B cell (primary cell): ENCODE data around the gene GTF3A. TPM values are rescaled to one million over a fixed set of nuclear protein-coding genes. Genes with fewer than 3 reads are reported as not detected.

ENCODE experiments used
- ATAC-seq: fragments of 200-7000 bp; cut with Tn5 transposase; one replicate; pipeline ENCODE4 v1.10.0; 2021; ENCODE audit warnings: low read depth, mild to moderate bottlenecking, moderate number of reproducible peaks, moderate library complexity
- CTCF ChIA-PET: fragments of 350-600 bp; sonication (Branson Sonifier 250); formaldehyde crosslinking; loops from one replicate; lab custom pipeline; 2021; ENCODE audit warnings: antibody characterized with exemption, inconsistent platforms; lab: Charles Lee
- POLR2A ChIA-PET: fragments of 350-600 bp; sonication (Branson Sonifier 250); formaldehyde crosslinking; loops from one replicate; lab custom pipeline; 2021; ENCODE audit warnings: antibody characterized with exemption; lab: Charles Lee
- DNase-seq: peaks from one replicate; pipeline ENCODE4 v3.0.0; 2013
- H2AFZ ChIP-seq: 2 replicates; pipeline ENCODE4 v1.6.1; 2012; ENCODE audit warnings: mild to moderate bottlenecking, low read depth, low read length; ENCODE audit not compliant: insufficient read depth, poor library complexity, severe bottlenecking
- H3K27ac ChIP-seq, 2 donors: 1 replicate in 1 of 2; 2 replicates in 1 of 2; pipeline ENCODE4 v1.5.1; 2012 to 2013; ENCODE audit warnings: low read length in 2 of 2, mild to moderate bottlenecking in 2 of 2, moderate library complexity in 1 of 2
- H3K27me3 ChIP-seq, 4 experiments: fragments of 200-600 bp in 1 of 4; sonication (generic) in 1 of 4; replicated peaks in 1 of 4; 1 replicate in 2 of 4; 2 replicates in 2 of 4; pipeline versions ENCODE4 v1.6.1 to v1.7.0; 2013 to 2016; ENCODE audit warnings: low read length in 3 of 4, mild to moderate bottlenecking in 2 of 4, mixed read lengths in 1 of 4, moderate library complexity in 1 of 4; ENCODE audit not compliant: insufficient read depth in 4 of 4, control insufficient read depth in 3 of 4; ENCODE audit errors: control extremely low read depth in 1 of 4
- H3K36me3 ChIP-seq, 2 experiments: replicated peaks in 1 of 2; 1 replicate in 1 of 2; 2 replicates in 1 of 2; pipeline versions ENCODE4 v1.6.1 to v1.7.1; 2013; ENCODE audit warnings: low read length in 1 of 2; ENCODE audit not compliant: insufficient read depth in 2 of 2, control insufficient read depth in 1 of 2; ENCODE audit errors: control extremely low read depth in 1 of 2, extremely low read depth in 1 of 2
- H3K4me1 ChIP-seq, 2 donors: fragments of 200-600 bp in 1 of 2; sonication (generic) in 1 of 2; 1 replicate in 1 of 2; 2 replicates in 1 of 2; pipeline versions ENCODE4 v1.5.1 to v1.6.1; 2013 to 2017; ENCODE audit warnings: low read length in 2 of 2; ENCODE audit not compliant: control insufficient read depth in 2 of 2, insufficient read depth in 2 of 2
- H3K4me2 ChIP-seq: replicated peaks from 2 replicates; pipeline ENCODE3; 2012; ENCODE audit warnings: mild to moderate bottlenecking, low read depth, low read length; ENCODE audit not compliant: poor library complexity, severe bottlenecking
- H3K4me3 ChIP-seq, 5 experiments: fragments of 200-600 bp in 1 of 5; sonication (generic) in 1 of 5; 1 replicate in 3 of 5; 2 replicates in 2 of 5; pipeline versions ENCODE4 v1.5.1 to v1.7.0; 2011 to 2016; ENCODE audit warnings: low read length in 4 of 5, mild to moderate bottlenecking in 4 of 5, low read depth in 2 of 5, control low read depth in 1 of 5, moderate library complexity in 1 of 5; ENCODE audit not compliant: insufficient read depth in 1 of 5; ENCODE audit errors: control extremely low read depth in 1 of 5, extremely low read depth in 1 of 5
- H3K79me2 ChIP-seq: fragments of 200-600 bp; sonication (generic); one replicate; pipeline ENCODE4 v1.6.0; 2016; ENCODE audit warnings: low read length; ENCODE audit not compliant: control insufficient read depth, insufficient read depth
- H3K9ac ChIP-seq: fragments of 200-600 bp; sonication (generic); 2 replicates; pipeline ENCODE4 v1.6.1; 2017; ENCODE audit warnings: mild to moderate bottlenecking, low read length, moderate library complexity
- H3K9me3 ChIP-seq, 3 donors: one replicate each; pipeline versions ENCODE4 v1.6.1 to v1.7.1; 2013; ENCODE audit warnings: low read length in 2 of 3; ENCODE audit not compliant: control insufficient read depth in 2 of 3, insufficient read depth in 1 of 3; ENCODE audit errors: control extremely low read depth in 1 of 3
- H4K20me1 ChIP-seq: 2 replicates; pipeline ENCODE4 v1.6.0; 2012; ENCODE audit warnings: mild to moderate bottlenecking, low read length; ENCODE audit not compliant: insufficient read depth, control insufficient read depth, poor library complexity, severe bottlenecking
- H3K27ac Mint-ChIP-seq: one replicate; pipeline ENCODE4 v1.8.0; 2021; ENCODE audit warnings: mixed read lengths
- H3K27me3 Mint-ChIP-seq: one replicate; pipeline ENCODE4 v1.8.0; 2021; ENCODE audit warnings: mixed read lengths
- H3K4me1 Mint-ChIP-seq: one replicate; pipeline ENCODE4 v1.8.0; 2021; ENCODE audit warnings: mixed read lengths
- H3K4me3 Mint-ChIP-seq: one replicate; pipeline ENCODE4 v1.8.0; 2021; ENCODE audit warnings: mixed read lengths
- H3K9me3 Mint-ChIP-seq: one replicate; pipeline ENCODE4 v1.8.0; 2022; ENCODE audit warnings: mixed read lengths; ENCODE audit not compliant: insufficient read depth
- CTCF ChIP-seq: fragments of 200-600 bp; IDR thresholded peaks from one replicate; pipeline ENCODE4 v1.8.0; 2022; ENCODE audit warnings: antibody characterized with exemption, mild to moderate bottlenecking
- EZH2 ChIP-seq: IDR thresholded peaks from 2 replicates; pipeline ENCODE4 v1.6.1; 2012; ENCODE audit warnings: borderline replicate concordance, low read depth, mild to moderate bottlenecking, moderate library complexity, low read length; ENCODE audit not compliant: insufficient read depth, poor library complexity, severe bottlenecking
- WGBS: methylation state at CpG from one replicate; pipeline ENCODE4 v1.1.5; 2013; ENCODE audit warnings: missing lambda C conversion rate; ENCODE audit not compliant: insufficient coverage; 5-methylcytosine and 5-hydroxymethylcytosine counted together
- intact Hi-C: fragments of 100-400 bp; cut with micrococcal nuclease; formaldehyde crosslinking; loops from one replicate; pipeline ENCODE4 v1.10.0; 2022
- polyA plus RNA-seq: library from polyadenylated mRNA; depleted of rRNA; stranded (reverse); fragments of >200 nt; gene quantifications from 2 replicates; pipeline ENCODE4 v1.2.3, GENCODE V29; 2012
- total RNA-seq, 2 donors: library from RNA; stranded (reverse); fragments of 120-200 nt in 1 of 2; gene quantifications; 1 replicate in 1 of 2; 2 replicates in 1 of 2; pipeline versions ENCODE4 v1.2.3 to v1.2.4, GENCODE V29; 2013 to 2022

GTF3A gene
- total and polyA plus RNA-seq, 2 donors (not counting 1 experiment from before 2014, with no cell fraction given): 122 to 169 TPM

- Histone ChIP-seq H3K36me3 (peaks cover 2 to 43% of the 10 kb centered on the region in 2 experiments), H3K79me2 (peaks cover 74% of the 10 kb centered on the region), H3K4me3 (peak overlapping the region in 4 of 5 experiments; percentile 4 to 34 (median 18)), H3K9me3 (no peaks in the 10 kb centered on the region), H3K9ac (no peak overlapping the region), H4K20me1 (no peaks in the 10 kb centered on the region), H3K4me2 (peak overlapping the region; percentile 47), H3K4me1 (peaks cover 41 to 57% of the 10 kb centered on the region in 2 donors), H2AFZ (no peak overlapping the region), H3K27ac (peak overlapping the region; percentile 21 to 32), H3K27me3 (no peaks in the 10 kb centered on the region)
- no peak for TF ChIP-seq CTCF
- intact Hi-C loops: loop anchor here (10.0 kb wide), 2 partner anchors 603 to 833 kb away; no protein-coding TSS in a partner anchor
- ChIA-PET POLR2A (interaction anchor here (1.3 to 1.5 kb wide), 3 partner anchors 9 to 16 kb away, joined by 3 to 5 read pairs (median 5); partner anchors contain the start of gene MTIF3), CTCF (interaction anchor here (1.0 to 4.4 kb wide), 6 partner anchors 9 to 388 kb away, joined by 3 to 48 read pairs (median 4); partner anchors contain the start of gene GTF3A)
- ATAC-seq (no peak), DNase-seq (no peak)
- peak overlapping the region; percentile 80 for H3K27ac Mint-ChIP-seq
- H3K4me3 Mint-ChIP-seq: peak overlapping the region; percentile 80
- H3K9me3 Mint-ChIP-seq: no peaks in the 10 kb centered on the region
- peaks cover 57% of the 10 kb centered on the region for H3K4me1 Mint-ChIP-seq
- no peaks in the 10 kb centered on the region for H3K27me3 Mint-ChIP-seq
- 21% methylated on average over 15 of the region's 15 CpGs for WGBS
Measured at GRCh38 chr13:27442071-27442647, 17.7 kb downstream of the GTF3A start.

- Histone ChIP-seq H4K20me1 (no peaks in the 10 kb centered on the region), H3K4me2 (peak overlapping the region; percentile 47), H3K36me3 (peaks cover 2 to 41% of the 10 kb centered on the region in 2 experiments), H3K9ac (no peak overlapping the region), H3K27ac (peak overlapping the region; percentile 26 to 32), H3K4me3 (no peak overlapping the region), H3K4me1 (peaks cover 47 to 63% of the 10 kb centered on the region in 2 donors), H3K9me3 (no peaks in the 10 kb centered on the region), H2AFZ (no peak overlapping the region), H3K27me3 (no peaks in the 10 kb centered on the region), H3K79me2 (peaks cover 68% of the 10 kb centered on the region)
- intact Hi-C loops: loop anchor here (10.0 kb wide), 2 partner anchors 602 to 832 kb away; no protein-coding TSS in a partner anchor
- ATAC-seq (no peak), DNase-seq (no peak)
- Mint-ChIP-seq H3K27ac (peak overlapping the region; percentile 80), H3K27me3 (no peaks in the 10 kb centered on the region), H3K9me3 (no peaks in the 10 kb centered on the region), H3K4me1 (peaks cover 61% of the 10 kb centered on the region), H3K4me3 (peak overlapping the region; percentile 80)
- ChIA-PET POLR2A (interaction anchor here (1.3 to 1.5 kb wide), 3 partner anchors 8 to 17 kb away, joined by 3 to 5 read pairs (median 5); partner anchors contain the start of gene MTIF3), CTCF (interaction anchor here (1.0 to 4.4 kb wide), 7 partner anchors 9 to 387 kb away, joined by 3 to 48 read pairs (median 4); partner anchors contain the start of gene GTF3A)
- TF ChIP-seq EZH2 (no peak), CTCF (no peak)
- WGBS: 98% methylated on average over 4 of the region's 7 CpGs
Measured at GRCh38 chr13:27442797-27443196, 18.4 kb downstream of the GTF3A start.
